IMR-90 (cell line): ENCODE results near the gene ADAM15. TPM values are rescaled to one million over a fixed set of nuclear protein-coding genes. Genes with fewer than 3 reads are reported as not detected.

Experiments
- ATAC-seq: fragments of 200-7000 bp; cut with Tn5 transposase; 2 replicates; pipeline ENCODE4 v1.9.1; 2020; ENCODE audit warnings: low read depth, mild to moderate bottlenecking, moderate library complexity
- BruUV-seq: library from RNA; stranded (reverse); fragments of 400-500 nt; replicated peaks from 2 replicates; lab custom pipeline; 2021; lab: Mats Ljungman, UMichigan
- CTCF ChIA-PET: fragments of 300-600 bp; formaldehyde crosslinking; extraction: SDS; loops from one replicate; lab custom pipeline; 2021; ENCODE audit warnings: antibody characterized with exemption; lab: Yijun Ruan, JAX
- POLR2A ChIA-PET: fragments of 300-600 bp; sonication (Branson Sonifier 250); formaldehyde crosslinking; loops from one replicate; lab custom pipeline; 2022; ENCODE audit warnings: antibody characterized with exemption; ENCODE audit not compliant: unreplicated experiment; lab: Charles Lee
- DNase-seq: peaks from one replicate; pipeline ENCODE4 v3.0.0; 2013
- H2AFZ ChIP-seq: replicated peaks from 2 replicates; pipeline ENCODE3; 2013; ENCODE audit warnings: low read length, mild to moderate bottlenecking; ENCODE audit not compliant: poor library complexity
- H2AK5ac ChIP-seq: 2 replicates; pipeline ENCODE4 v1.6.1; 2013; ENCODE audit warnings: low read depth, low read length, inconsistent platforms
- H2AK9ac ChIP-seq: replicated peaks from 2 replicates; pipeline ENCODE3; 2013; ENCODE audit warnings: mild to moderate bottlenecking, low read depth, low read length, moderate library complexity; ENCODE audit not compliant: poor library complexity
- H2BK120ac ChIP-seq: 2 replicates; pipeline ENCODE4 v1.6.1; 2013; ENCODE audit warnings: low read depth, low read length, inconsistent platforms
- H2BK15ac ChIP-seq: 3 replicates; pipeline ENCODE4 v1.6.1; 2013; ENCODE audit warnings: low read depth, low read length, inconsistent platforms
- H2BK20ac ChIP-seq: 2 replicates; pipeline ENCODE4 v1.6.1; 2013; ENCODE audit warnings: low read depth, mild to moderate bottlenecking, inconsistent platforms, low read length, moderate library complexity
- H2BK5ac ChIP-seq: 2 replicates; pipeline ENCODE4 v1.6.1; 2013; ENCODE audit warnings: mild to moderate bottlenecking, low read depth, low read length, inconsistent platforms; ENCODE audit not compliant: poor library complexity, severe bottlenecking
- H3K14ac ChIP-seq: replicated peaks from 2 replicates; pipeline ENCODE4 v1.6.1; 2013; ENCODE audit warnings: low read depth, low read length, inconsistent platforms
- H3K18ac ChIP-seq: 2 replicates; pipeline ENCODE4 v1.6.1; 2013; ENCODE audit warnings: low read depth, low read length, control low read depth
- H3K23ac ChIP-seq: 2 replicates; pipeline ENCODE4 v1.6.1; 2013; ENCODE audit warnings: low read depth, low read length, inconsistent platforms
- H3K27ac ChIP-seq: 2 replicates; pipeline ENCODE4 v1.5.1; 2013; ENCODE audit warnings: mild to moderate bottlenecking, control low read depth, low read length; ENCODE audit not compliant: insufficient read depth
- H3K27me3 ChIP-seq: 2 replicates; pipeline ENCODE4 v1.6.1; 2013; ENCODE audit warnings: low read length; ENCODE audit not compliant: control insufficient read depth, insufficient read depth
- H3K36me3 ChIP-seq: 2 replicates; pipeline ENCODE4 v1.6.1; 2013; ENCODE audit warnings: low read length, mixed read lengths; ENCODE audit not compliant: control insufficient read depth, insufficient read depth
- H3K4ac ChIP-seq: 2 replicates; pipeline ENCODE4 v1.6.1; 2013; ENCODE audit warnings: low read depth, low read length, inconsistent platforms
- H3K4me1 ChIP-seq: 2 replicates; pipeline ENCODE4 v1.6.1; 2013; ENCODE audit warnings: low read length, mixed read lengths; ENCODE audit not compliant: control insufficient read depth, insufficient read depth
- H3K4me2 ChIP-seq: 2 replicates; pipeline ENCODE4 v1.6.1; 2013; ENCODE audit warnings: low read depth, mild to moderate bottlenecking, control low read depth, low read length, moderate library complexity
- H3K4me3 ChIP-seq: 2 replicates; pipeline ENCODE4 v1.5.1; 2013; ENCODE audit warnings: low read depth, mild to moderate bottlenecking, control low read depth, low read length, moderate library complexity; ENCODE audit not compliant: insufficient read depth
- H3K56ac ChIP-seq: 2 replicates; pipeline ENCODE4 v1.6.1; 2013; ENCODE audit warnings: low read length, inconsistent platforms; ENCODE audit not compliant: insufficient read depth; ENCODE audit errors: extremely low read depth
- H3K79me1 ChIP-seq, 2 experiments: 2 replicates each; pipeline ENCODE4 v1.6.1; 2013; ENCODE audit warnings: low read length in 2 of 2, inconsistent platforms in 1 of 2, low read depth in 1 of 2
- H3K9ac ChIP-seq: 2 replicates; pipeline ENCODE4 v1.6.1; 2013; ENCODE audit warnings: low read depth, low read length, control low read depth
- H3K9me1 ChIP-seq: 2 replicates; pipeline ENCODE4 v1.6.1; 2013; ENCODE audit warnings: low read length, inconsistent platforms; ENCODE audit not compliant: insufficient read depth
- H3K9me3 ChIP-seq: 2 replicates; pipeline ENCODE4 v1.6.1; 2013; ENCODE audit warnings: low read length; ENCODE audit not compliant: control insufficient read depth, insufficient read depth
- H4K20me1 ChIP-seq: 2 replicates; pipeline ENCODE4 v1.6.1; 2013; ENCODE audit warnings: low read length, inconsistent platforms; ENCODE audit not compliant: insufficient read depth
- H4K5ac ChIP-seq: 2 replicates; pipeline ENCODE4 v1.6.1; 2013; ENCODE audit warnings: mild to moderate bottlenecking, low read depth, low read length, control low read depth
- H4K8ac ChIP-seq, 2 experiments: 2 replicates each; pipeline ENCODE4 v1.6.1; 2013; ENCODE audit warnings: low read depth in 2 of 2, low read length in 2 of 2, control low read depth in 1 of 2, inconsistent platforms in 1 of 2
- H4K91ac ChIP-seq: 2 replicates; pipeline ENCODE4 v1.6.1; 2013; ENCODE audit warnings: low read depth, low read length, inconsistent platforms; ENCODE audit not compliant: insufficient read depth
- BHLHE40 ChIP-seq: fragments of 150-350 bp; IDR thresholded peaks from 2 replicates; pipeline ENCODE4 v1.6.1; 2016; ENCODE audit warnings: mild to moderate bottlenecking, low read depth, low read length
- CHD1 ChIP-seq: IDR thresholded peaks from 2 replicates; pipeline ENCODE4 v1.6.1; 2012; ENCODE audit warnings: low read depth, low read length, improper control_type of control experiment
- FOS ChIP-seq: fragments of 150-350 bp; IDR thresholded peaks from 2 replicates; pipeline ENCODE4 v1.6.1; 2016; ENCODE audit warnings: low read depth, low read length
- MAFK ChIP-seq: IDR thresholded peaks from 2 replicates; pipeline ENCODE4 v1.6.1; 2012; ENCODE audit warnings: low read depth, low read length, improper control_type of control experiment
- MAZ ChIP-seq: IDR thresholded peaks from 2 replicates; pipeline ENCODE4 v1.6.1; 2012; ENCODE audit warnings: low read depth, mild to moderate bottlenecking, low read length, improper control_type of control experiment, moderate library complexity, borderline replicate concordance
- MXI1 ChIP-seq: IDR thresholded peaks from 2 replicates; pipeline ENCODE4 v1.6.1; 2012; ENCODE audit warnings: low read depth, mild to moderate bottlenecking, low read length, moderate library complexity, borderline replicate concordance
- NFE2L2 ChIP-seq: fragments of 150-350 bp; IDR thresholded peaks from 2 replicates; pipeline ENCODE4 v1.6.1; 2016; ENCODE audit warnings: low read depth, mild to moderate bottlenecking, low read length
- POLR2A ChIP-seq: IDR thresholded peaks from 2 replicates; pipeline ENCODE4 v1.6.1; 2012; ENCODE audit warnings: mild to moderate bottlenecking, low read depth, low read length
- RCOR1 ChIP-seq: IDR thresholded peaks from 2 replicates; pipeline ENCODE4 v1.6.1; 2012; ENCODE audit warnings: mild to moderate bottlenecking, low read length, improper control_type of control experiment; ENCODE audit not compliant: insufficient replicate concordance
- SMC3 ChIP-seq: fragments of 150-350 bp; IDR thresholded peaks from 2 replicates; pipeline ENCODE4 v1.6.1; 2016; ENCODE audit warnings: low read depth, mild to moderate bottlenecking, antibody characterized with exemption, low read length, moderate library complexity
- WGBS, 2 experiments: methylation state at CpG; one replicate each; pipeline versions ENCODE4 v1.1.5 to v1.1.7; 2013; ENCODE audit warnings: missing lambda C conversion rate in 2 of 2; ENCODE audit not compliant: insufficient read length in 1 of 2; ENCODE audit errors: extremely low coverage in 2 of 2; 5-methylcytosine and 5-hydroxymethylcytosine counted together
- dilution Hi-C: fragments of 300-500 bp; cut with HindIII; formaldehyde crosslinking; loops from one replicate; pipeline ENCODE4 v1.14.3; 2018; ENCODE audit warnings: low sequenced_read_pairs; ENCODE audit not compliant: unreplicated experiment
- in situ Hi-C: fragments of 300-500 bp; cut with MboI; formaldehyde crosslinking; loops from 3 replicates; pipeline ENCODE4 v1.14.3; 2019; ENCODE audit warnings: low sequenced_read_pairs, inconsistent platforms, mixed read lengths
- intact Hi-C: fragments of 100-400 bp; cut with micrococcal nuclease; formaldehyde crosslinking; loops from 2 replicates; pipeline ENCODE4 v1.10.0; 2022
- polyA plus RNA-seq, 3 experiments: library from polyadenylated mRNA; depleted of rRNA; stranded (reverse); fragments of >200 nt; gene quantifications; 2 replicates each; pipeline ENCODE4 v1.2.3, GENCODE V29; 2012; ENCODE audit warnings: low replicate concordance in 1 of 3
- total RNA-seq: library from RNA; depleted of rRNA; stranded (reverse); fragments of >200 nt; gene quantifications from 2 replicates; pipeline ENCODE4 v1.2.3, GENCODE V29; 2012
- TF ChIP-seq, protein P1 (sequence below): conservative IDR thresholded peaks from 2 replicates; pipeline ENCODE4 v1.5.1; 2012; ENCODE audit warnings: mild to moderate bottlenecking, low read depth, low read length, improper control_type of control experiment
- TF ChIP-seq, protein P2 (sequence below): fragments of 150-350 bp; IDR thresholded peaks from 2 replicates; pipeline ENCODE4 v1.6.1; 2016; ENCODE audit warnings: low read depth, mild to moderate bottlenecking, low read length, moderate library complexity, borderline replicate concordance

The ADAM15 gene
- total and polyA plus RNA-seq, 2 of the 4 experiments (the other 2 are of a cell fraction) = 25.6 to 52.4 TPM

DNA sequence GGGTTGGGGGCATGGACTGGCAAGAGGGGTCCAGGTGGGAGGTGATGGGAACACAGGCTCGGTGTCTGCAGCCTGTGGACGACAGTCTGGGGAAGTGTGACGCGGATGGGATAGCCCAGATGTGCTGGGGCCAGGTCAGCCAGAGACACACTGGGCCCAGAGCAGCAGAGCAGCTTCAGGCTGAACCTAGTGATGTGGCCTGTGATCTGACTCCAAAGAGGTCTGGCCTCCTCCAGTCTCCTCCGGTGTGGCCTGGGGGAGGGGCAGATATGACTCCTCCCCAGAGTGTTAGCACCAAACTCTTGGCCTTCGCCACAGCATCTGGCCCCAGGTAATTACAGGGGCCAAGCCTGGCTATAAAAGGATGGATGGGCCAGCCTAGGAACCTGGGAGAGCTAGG lies 41.0 kb downstream of the ADAM15 start (continued):
- TF ChIP-seq NFE2L2 (no peak), POLR2A (no peak)
- TF ChIP-seq, protein P1, sequence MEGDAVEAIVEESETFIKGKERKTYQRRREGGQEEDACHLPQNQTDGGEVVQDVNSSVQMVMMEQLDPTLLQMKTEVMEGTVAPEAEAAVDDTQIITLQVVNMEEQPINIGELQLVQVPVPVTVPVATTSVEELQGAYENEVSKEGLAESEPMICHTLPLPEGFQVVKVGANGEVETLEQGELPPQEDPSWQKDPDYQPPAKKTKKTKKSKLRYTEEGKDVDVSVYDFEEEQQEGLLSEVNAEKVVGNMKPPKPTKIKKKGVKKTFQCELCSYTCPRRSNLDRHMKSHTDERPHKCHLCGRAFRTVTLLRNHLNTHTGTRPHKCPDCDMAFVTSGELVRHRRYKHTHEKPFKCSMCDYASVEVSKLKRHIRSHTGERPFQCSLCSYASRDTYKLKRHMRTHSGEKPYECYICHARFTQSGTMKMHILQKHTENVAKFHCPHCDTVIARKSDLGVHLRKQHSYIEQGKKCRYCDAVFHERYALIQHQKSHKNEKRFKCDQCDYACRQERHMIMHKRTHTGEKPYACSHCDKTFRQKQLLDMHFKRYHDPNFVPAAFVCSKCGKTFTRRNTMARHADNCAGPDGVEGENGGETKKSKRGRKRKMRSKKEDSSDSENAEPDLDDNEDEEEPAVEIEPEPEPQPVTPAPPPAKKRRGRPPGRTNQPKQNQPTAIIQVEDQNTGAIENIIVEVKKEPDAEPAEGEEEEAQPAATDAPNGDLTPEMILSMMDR = no peak

DNA sequence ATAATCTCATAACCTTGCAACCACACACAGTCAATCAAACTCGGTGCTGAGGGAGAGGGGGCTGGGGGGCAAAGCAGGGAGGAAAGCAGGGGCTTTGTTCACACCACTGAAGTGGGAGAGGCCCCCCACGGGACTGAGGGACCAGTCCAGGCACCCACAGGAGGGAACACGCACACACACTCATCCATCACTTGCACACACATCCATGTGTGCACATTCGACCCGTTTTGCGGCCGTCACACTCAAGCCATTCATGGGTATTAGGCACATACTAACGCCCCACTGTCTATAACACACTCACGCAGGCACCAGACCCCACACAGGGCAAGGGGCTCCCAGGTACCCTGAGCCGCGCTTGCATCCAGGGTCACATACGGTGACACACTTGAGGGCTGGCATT lies 41.5 kb downstream of the ADAM15 start:
- H4K20me1 ChIP-seq = no peaks in the 10 kb centered on the region
- in situ Hi-C loops = loop anchor here (5.0 kb wide), 1 partner anchor 75 kb away; no protein-coding TSS in a partner anchor
- no peak overlapping the region for H3K18ac ChIP-seq
- no peak overlapping the region for H2BK20ac ChIP-seq
- peak overlapping the region; percentile 14 for H2AFZ ChIP-seq
- ChIA-PET POLR2A (no interaction called here), CTCF (no interaction called here)
- no peak overlapping the region for H3K56ac ChIP-seq
- H3K4me3 ChIP-seq = no peak overlapping the region
- H3K14ac ChIP-seq = no peak overlapping the region
- H3K23ac ChIP-seq = no peak overlapping the region
- no peaks in the 10 kb centered on the region for H3K36me3 ChIP-seq
- H3K4me2 ChIP-seq = no peak overlapping the region
- intact Hi-C loops = loop anchor here (5.0 kb wide), 1 partner anchor 35 kb away; the partner anchor contains the start of gene EFNA1
- H3K9ac ChIP-seq = no peak overlapping the region
- peaks cover 4% of the 10 kb centered on the region; the same call in 1 of the 2 replicates for H3K4me1 ChIP-seq
- 90% methylated on average over 6 of the region's 12 CpGs; no CpG with 5 or more reads in 1 of the 2 experiments for WGBS, 2 experiments
- H4K91ac ChIP-seq = no peak overlapping the region
- H3K27me3 ChIP-seq = peaks cover 20% of the 10 kb centered on the region
- peak overlapping the region; percentile 26 for H2AK9ac ChIP-seq
- H2BK120ac ChIP-seq = no peak overlapping the region
- no peak overlapping the region for H2BK5ac ChIP-seq
- ATAC-seq = no peak
- no peak overlapping the region for H4K5ac ChIP-seq
- no TSS peak for BruUV-seq
- no peak for DNase-seq
- H3K9me1 ChIP-seq = peaks cover 3% of the 10 kb centered on the region; the same call in 1 of the 2 replicates
- no peaks in the 10 kb centered on the region for H3K79me1 ChIP-seq
- no peak overlapping the region for H2AK5ac ChIP-seq
- no peak overlapping the region for H3K27ac ChIP-seq
- H4K8ac ChIP-seq = no peak overlapping the region
- H3K9me3 ChIP-seq = peaks cover 1% of the 10 kb centered on the region
- dilution Hi-C loops = no loop called here
- no peak overlapping the region for H3K4ac ChIP-seq
- no peak overlapping the region for H2BK15ac ChIP-seq
- TF ChIP-seq MAZ = no peak
- TF ChIP-seq, protein P2, sequence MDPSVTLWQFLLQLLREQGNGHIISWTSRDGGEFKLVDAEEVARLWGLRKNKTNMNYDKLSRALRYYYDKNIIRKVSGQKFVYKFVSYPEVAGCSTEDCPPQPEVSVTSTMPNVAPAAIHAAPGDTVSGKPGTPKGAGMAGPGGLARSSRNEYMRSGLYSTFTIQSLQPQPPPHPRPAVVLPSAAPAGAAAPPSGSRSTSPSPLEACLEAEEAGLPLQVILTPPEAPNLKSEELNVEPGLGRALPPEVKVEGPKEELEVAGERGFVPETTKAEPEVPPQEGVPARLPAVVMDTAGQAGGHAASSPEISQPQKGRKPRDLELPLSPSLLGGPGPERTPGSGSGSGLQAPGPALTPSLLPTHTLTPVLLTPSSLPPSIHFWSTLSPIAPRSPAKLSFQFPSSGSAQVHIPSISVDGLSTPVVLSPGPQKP = no peak
- TF ChIP-seq FOS = no peak
- no peak for TF ChIP-seq CHD1
- no peak for TF ChIP-seq SMC3
- TF ChIP-seq MXI1 = no peak
- TF ChIP-seq RCOR1 = no peak
- TF ChIP-seq MAFK = no peak
- TF ChIP-seq BHLHE40 = no peak
- TF ChIP-seq NFE2L2 = no peak
- TF ChIP-seq, protein P1 = no peak
